T-helper 2 cell treated with Interferon-gamma antibody and Interleukin-4, amounts not matched to agents 100 ng/mL and 5 ng/mL, for 36 hours (primary cell): ENCODE measurements around the gene MRPL42. TPM values are rescaled to one million over a fixed set of nuclear protein-coding genes. Genes with fewer than 3 reads are reported as not detected.
"Not testable (repeated sequence)": the region's sequence is repeated elsewhere in the genome, so short reads cannot be mapped to it uniquely, and the experiment has no call there.

Experiments
- intact Hi-C: fragments of 100-400 bp; cut with micrococcal nuclease; formaldehyde crosslinking; loops from one replicate; pipeline ENCODE4 v1.15.1; 2023
- total RNA-seq: library from RNA; stranded (reverse); gene quantifications from 2 replicates; pipeline ENCODE4 v1.2.3, GENCODE V29; 2022

MRPL42 gene
- total RNA-seq, 1 donor from 2014 or later: 68.9 TPM

DNA sequence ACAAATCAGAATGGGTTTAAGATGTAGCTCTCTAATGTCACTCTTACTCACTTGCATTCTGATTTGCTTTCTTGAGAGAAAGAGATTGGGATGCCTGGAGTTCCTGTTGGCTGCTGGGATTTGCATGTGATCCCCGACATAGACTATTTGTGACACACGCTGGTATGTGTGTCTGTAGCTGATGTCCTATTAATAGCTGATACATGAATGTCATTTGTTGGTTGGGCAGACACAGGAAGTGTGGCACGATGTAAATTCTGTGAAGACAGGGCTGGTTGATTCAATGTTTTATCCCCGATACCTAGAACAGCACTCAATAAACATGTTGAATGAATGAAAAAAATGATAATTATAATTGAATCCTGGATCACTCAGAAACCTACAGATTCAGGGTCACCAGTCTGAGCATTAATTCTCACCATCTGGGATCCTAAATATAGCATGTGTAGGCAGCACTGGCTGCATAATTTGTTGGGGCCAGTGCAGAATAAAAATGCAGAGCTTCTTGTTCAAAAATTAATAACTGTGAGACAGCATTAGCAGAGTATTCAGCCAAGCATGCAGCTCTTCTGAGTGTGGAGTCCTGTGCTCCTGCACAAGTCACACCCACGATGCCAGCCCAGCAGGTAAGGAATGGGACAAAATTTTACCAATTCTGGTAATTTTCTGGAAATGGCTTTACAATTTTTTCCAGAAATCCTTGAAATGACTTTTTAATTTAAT is 69.6 kb downstream of the MRPL42 start:
- intact Hi-C loops: no loop called here

DNA sequence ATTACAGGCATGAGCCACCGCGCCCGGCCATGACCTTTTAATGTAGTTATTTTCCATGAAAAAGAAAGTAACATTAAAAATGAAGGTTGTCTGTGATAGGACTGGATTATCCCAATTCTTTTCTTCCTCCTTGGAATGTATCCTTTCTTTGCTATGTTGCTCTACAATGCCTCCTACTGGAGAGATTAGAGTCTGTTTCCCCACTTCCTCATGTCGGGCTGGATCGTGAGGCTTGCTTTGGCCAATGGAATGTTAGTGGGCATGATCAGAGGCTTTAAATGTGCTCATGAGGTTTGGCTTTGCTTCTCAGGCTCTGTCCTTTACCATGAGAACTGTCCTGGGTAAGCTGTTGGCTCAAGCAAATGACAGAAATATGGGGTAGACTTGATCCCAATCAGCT is 70.5 kb downstream of the MRPL42 start:
- intact Hi-C loops: no loop called here

DNA sequence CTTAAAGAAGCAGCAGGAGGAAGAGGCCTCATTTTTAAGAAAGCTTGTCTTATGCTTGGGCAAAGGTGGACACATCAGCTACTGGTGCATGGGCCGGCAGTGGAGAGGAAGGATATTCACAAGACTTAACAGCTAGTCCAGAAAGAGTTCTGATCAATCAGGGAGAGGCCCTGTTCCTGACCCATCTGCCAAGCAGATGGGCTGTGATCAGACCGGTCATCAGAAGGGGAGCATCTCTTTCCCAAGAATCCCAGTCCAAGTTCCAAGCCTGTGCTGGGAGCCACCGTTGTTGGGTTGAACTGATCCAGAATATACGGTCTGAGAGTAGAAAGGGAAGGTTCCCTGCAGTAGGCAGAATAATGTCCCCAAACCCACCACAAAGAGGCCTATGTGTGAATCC is 72.5 kb downstream of the MRPL42 start:
- intact Hi-C loops: no loop called here

DNA sequence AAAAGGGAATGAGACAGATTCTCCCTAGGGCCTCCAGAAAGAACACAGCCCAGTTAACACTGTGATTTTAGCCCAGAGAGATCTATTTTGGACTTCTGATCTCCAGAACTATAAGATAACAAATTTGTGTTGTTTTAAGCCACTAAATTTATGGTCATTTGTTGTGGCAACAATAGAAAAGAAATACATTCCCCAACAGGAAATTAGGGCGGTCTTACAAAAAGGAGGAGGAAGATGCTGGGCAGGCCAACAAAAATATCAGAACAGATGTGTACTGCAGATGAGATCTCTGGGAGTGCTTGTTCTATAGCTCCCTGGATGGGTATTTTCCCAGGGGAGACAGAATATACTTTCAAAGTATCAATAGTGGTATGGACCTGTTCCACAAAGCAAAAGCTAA is 73.2 kb downstream of the MRPL42 start:
- intact Hi-C loops: no loop called here

DNA sequence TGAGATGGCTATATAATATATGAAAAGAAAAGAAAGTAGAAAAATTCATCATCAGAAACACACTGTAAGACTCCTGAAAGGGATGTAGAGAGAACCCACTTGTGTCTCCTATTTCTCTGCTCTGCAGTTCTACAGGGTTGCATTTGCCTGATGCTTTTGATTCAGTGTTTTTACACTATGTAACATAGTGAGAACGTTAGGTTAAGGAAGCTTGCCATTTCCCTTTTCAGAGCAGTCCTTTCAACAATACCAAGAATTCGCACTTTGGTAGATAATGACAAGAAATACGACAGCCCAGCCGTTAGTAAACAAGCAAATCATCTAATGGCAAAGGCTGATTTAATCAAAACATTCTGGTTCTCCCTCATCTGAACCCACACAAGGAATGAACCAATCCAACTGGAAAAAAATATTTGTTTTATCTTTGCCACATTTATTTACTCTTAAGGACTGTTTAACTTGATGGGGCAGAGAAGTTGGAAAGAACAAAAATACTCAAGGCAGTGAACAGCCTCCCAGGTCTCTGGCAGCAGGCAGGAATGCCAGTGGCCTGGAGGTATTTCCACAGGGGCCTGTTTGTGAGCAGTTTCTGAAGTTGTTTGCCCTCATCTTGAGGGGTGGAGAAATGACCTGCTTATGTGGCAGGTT is 74.4 kb downstream of the MRPL42 start:
- intact Hi-C loops: no loop called here

DNA sequence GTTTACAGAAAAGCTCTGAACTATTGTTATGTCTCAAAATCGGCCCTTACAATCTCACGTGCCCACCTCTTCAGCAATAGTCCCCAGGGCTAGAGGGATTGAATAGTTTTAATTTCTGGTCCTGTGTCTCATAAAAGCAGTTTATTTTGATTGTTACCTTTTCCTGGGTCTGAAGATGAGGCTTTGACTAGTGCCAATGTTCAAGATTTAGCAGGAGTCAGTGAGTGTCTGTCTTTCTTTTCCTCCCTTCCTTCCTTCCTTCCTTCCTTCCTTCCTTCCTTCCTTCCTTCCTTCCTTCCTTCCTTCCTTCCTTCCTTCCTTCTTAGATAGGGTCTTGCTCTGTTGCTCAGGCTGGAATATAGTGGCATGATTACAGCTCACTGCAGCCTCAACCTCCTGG is 80.5 kb downstream of the MRPL42 start:
- intact Hi-C loops: no loop called here

DNA sequence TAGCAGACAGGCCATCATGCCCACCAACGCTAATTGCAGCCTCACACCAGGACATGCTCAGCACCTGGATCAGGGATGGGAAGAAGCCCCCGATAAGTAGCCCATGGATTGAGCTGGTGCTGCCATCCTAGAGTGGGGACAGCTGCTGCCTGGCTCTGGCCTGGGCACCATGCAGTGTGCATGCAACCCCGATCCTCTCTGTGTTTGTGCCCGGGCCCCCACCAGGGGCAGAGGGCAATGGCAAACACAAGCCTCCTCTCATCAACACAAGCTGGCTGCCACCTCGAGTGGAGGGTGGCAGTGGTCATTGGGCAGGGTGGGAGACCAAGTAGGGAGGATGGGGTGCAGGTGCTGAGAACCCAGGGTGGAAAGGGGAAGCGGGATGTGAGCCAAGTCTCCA is 81.9 kb downstream of the MRPL42 start:
- intact Hi-C loops: no loop called here

DNA sequence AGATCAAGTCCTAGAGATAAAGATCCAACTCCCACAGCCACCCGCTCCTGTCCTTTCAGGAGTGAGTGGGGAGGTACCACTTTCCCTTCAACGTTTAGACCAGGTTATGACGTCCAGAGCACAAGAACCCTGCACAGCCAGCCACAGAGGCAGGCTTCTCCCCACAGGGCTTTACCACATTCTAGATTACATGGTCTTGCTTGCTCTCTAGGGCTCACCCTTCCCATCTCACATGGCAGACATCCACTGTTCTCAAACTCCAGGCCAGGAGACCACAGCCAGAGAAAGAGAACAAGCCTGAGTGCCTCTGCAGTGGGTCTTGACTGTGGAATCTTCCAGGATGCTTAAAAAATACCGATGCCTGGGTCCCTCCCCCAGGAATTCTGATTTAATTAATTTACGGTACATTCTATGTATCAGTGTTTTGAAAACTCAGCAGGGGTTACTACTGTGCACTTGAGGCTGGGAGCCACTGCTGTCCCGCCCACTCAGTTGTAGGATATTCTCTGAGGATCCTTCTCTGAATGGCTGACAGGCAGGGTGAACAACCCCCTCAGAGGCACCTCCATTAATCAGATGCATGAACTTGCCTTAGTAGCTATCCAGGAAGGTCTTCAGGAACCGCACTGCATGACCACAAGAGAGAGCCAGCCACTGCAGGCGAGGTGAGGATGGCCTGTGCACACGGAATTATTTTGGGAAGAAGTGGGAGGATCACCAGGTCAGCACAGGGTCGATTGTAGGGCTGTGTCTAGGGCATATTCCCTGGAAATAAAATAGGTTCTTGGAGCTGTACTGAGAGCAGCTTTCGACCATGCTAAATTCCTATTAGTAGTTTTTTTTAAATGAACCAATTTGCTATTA is 83.7 kb downstream of the MRPL42 start:
- intact Hi-C loops: no loop called here

DNA sequence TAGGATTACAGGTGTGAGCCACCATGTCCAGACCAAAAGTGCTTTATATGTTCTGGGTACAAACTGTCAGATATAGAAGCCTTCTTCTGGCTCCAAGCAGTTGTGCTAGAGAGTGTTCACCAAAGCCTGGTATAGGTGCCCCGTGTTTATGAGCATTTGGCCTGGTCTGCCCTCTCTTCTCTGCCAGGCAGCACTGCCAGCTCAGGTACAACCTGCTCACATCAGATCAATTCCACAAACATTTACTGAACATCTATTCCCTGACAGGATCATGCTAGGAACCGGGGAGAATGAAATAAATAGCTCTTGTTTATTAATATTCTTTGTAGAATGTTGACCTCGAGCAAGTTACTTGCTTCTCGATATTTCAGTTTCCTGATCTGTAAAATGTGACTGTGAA is 85.1 kb downstream of the MRPL42 start:
- intact Hi-C loops: no loop called here

DNA sequence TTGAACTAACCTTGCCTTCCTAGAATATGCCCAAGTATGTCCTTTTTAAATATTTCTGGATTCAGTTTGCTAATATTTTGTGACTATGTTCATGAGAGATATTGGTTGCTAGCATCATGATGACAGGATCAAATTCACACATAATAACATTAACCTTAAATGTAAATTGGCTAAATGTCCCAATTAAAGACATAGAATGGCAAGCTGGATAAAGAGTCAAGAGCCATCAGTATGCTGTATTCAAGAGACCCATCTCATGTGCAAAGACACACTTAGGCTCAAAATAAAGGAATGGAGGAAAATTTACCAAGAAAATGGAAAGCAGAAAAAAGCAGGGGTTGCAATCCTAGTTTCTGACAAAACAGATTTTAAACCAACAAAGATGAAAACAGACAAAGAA is 90.6 kb downstream of the MRPL42 start:
- intact Hi-C loops: not testable (repeated sequence)

DNA sequence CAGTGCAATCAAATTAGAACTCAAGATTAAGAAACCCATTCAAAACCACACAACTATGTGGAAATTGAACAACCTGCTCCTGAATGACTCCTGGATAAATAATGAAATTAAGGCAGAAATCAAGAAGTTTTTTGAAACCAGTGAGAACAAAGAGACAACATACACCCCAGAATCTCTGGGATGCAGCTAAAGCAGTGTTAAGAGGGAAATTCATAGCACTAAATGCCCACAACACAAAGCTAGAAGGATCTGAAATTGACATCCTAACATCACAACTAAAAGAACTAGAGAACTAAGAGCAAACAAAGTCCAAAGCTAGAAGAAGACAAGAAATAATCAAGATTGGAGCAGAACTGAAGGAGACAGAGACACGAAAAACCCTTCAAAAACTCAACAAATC is 91.4 kb downstream of the MRPL42 start:
- intact Hi-C loops: not testable (repeated sequence)

DNA sequence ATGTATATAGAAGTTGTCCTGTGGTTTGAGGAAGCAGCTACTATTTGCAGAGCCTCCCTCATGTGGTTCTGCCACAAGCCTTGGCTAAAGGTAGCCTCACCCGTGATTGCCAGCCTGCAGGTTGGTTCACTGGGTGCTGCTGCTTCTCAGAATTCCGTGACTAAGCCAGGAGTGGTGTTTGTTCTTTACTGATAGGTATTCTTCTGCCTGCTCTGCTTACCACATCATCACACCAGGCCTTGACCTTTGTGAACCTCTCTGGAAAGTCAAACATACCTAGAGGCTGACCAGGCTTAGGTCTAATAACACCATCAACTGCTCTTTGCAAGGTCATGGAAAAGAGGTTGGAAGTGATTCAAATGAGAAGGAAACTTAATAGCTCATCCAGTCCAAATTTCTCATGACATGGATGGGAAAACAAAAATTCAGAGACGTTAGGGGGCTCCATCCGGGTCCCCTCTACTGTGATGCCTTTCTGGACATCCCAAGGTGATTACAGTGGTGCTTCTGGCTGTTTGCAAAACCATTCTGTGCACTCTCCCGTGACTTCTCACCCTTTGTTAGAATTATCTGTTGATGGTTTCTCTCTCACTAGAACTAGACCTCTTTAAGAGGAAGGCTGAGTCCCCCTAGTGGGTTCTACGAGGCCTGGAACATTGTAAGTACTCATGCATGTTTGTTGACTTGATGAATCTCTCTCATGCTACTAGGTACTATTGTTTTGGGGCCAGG is 96.7 kb downstream of the MRPL42 start:
- intact Hi-C loops: no loop called here

DNA sequence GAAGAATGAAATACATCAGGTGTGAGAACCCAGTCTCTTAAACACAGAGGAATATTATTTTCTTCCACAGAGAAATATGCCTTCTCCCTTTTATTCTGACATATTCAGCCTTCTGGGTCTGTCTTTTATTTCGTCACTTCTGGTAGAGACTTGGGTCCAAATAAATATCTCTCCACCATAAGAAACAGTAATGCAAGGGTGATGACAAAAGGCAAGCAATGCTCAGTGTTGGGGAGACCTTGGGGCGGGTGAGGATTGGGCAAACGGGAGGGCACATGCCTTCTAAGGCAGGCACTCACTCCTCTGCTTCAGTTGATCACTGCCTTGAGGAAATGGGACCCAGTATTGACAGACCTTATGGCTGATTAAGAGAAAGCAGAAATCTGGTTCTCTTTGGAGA is 98.4 kb downstream of the MRPL42 start:
- intact Hi-C loops: loop anchor here (5.0 kb wide), 1 partner anchor 578 kb away; no protein-coding TSS in a partner anchor

Other genes with a start within 250 kb of the MRPL42 start
- 38.1 and 42.9 TPM in 2 replicates for gene NUDT4, start 89.6 kb upstream of the MRPL42 start, total RNA-seq
- 195 and 203 TPM in 2 replicates for gene UBE2N, start 25.6 kb upstream of the MRPL42 start, total RNA-seq
- gene SOCS2, start 105.2 kb downstream of the MRPL42 start, total RNA-seq: 32.5 and 32.9 TPM in 2 replicates
- 10.0 and 13.1 TPM in 2 replicates for gene CRADD, start 209.9 kb downstream of the MRPL42 start, total RNA-seq